ENCODE measurements around the gene SENP5. TPM values are rescaled to one million over a fixed set of nuclear protein-coding genes. Genes with fewer than 3 reads are reported as not detected.

The SENP5 gene
- total and polyA plus RNA-seq, 2 of the 8 experiments (the other 6 are each of a cell fraction or from before 2014, with no cell fraction given) = 6.7 to 27.3 TPM

- Histone ChIP-seq H3K4me2 (ENCODE audit: insufficient read depth in 1 of 2, low read depth in 2 of 2, low read length in 2 of 2) (no peak overlapping the region), H2BK15ac (ENCODE audit: low read length) (no peak overlapping the region), H2AK5ac (ENCODE audit: low read depth, low read length) (no peak overlapping the region), H3K79me2 (ENCODE audit: control insufficient read depth in 1 of 2, insufficient read depth in 2 of 2, low read length in 2 of 2) (peaks cover 11 to 81% of the 10 kb centered on the region in 2 experiments), H2BK5ac (ENCODE audit: low read depth, low read length) (no peak overlapping the region), H3K23me2 (ENCODE audit: low read depth, low read length) (peaks cover 7% of the 10 kb centered on the region; the same call in 1 of the 2 replicates), H3K9ac (replicated peaks in 1 of 4; ENCODE audit: extremely low read depth in 1 of 4, low read depth in 3 of 4, low read length in 3 of 4) (no peak overlapping the region), H3K36me3 (ENCODE audit: control insufficient read depth in 2 of 4, insufficient read depth in 4 of 4, low read length in 3 of 4) (no peaks in the 10 kb centered on the region; a peak in 1 of 8 replicates), H2BK20ac (ENCODE audit: low read length) (no peak overlapping the region), H3K14ac (ENCODE audit: insufficient read length) (no peak overlapping the region), H2BK120ac (replicated peaks; ENCODE audit: low read depth, low read length) (no peak overlapping the region), H3K18ac (ENCODE audit: extremely low read depth, low read length) (no peak overlapping the region), H4K91ac (replicated peaks; ENCODE audit: insufficient read length, low read length) (no peak overlapping the region), H4K8ac (ENCODE audit: extremely low read depth, insufficient read depth, low read length) (no peak overlapping the region), H4K20me1 (replicated peaks in 1 of 2; ENCODE audit: control insufficient read depth in 1 of 2, insufficient read depth in 2 of 2, low read length in 2 of 2) (peaks cover 0 to 17% of the 10 kb centered on the region in 2 experiments), H3K9me3 (ENCODE audit: insufficient read depth in 2 of 2, low read depth in 1 of 2, low read length in 1 of 2) (no peaks in the 10 kb centered on the region), H4K5ac (ENCODE audit: insufficient read length, low read depth, low read length) (no peak overlapping the region), H2AFZ (ENCODE audit: low read length) (no peak overlapping the region), H3K4me3 (ENCODE audit: extremely low read depth in 1 of 4, insufficient read depth in 2 of 4, low read depth in 3 of 4, low read length in 4 of 4) (no peak overlapping the region), H3K27me3 (replicated peaks in 1 of 4; ENCODE audit: control insufficient read depth in 3 of 4, extremely low read depth in 1 of 4, insufficient read depth in 3 of 4, low read length in 3 of 4) (no peaks in the 10 kb centered on the region), H3K4me1 (replicated peaks in 1 of 4; ENCODE audit: control insufficient read depth in 3 of 4, insufficient read depth in 4 of 4, low read length in 3 of 4) (peaks cover 0 to 4% (median 0%) of the 10 kb centered on the region in 4 experiments; a peak in 3 of 7 replicates), H2BK12ac (ENCODE audit: low read depth, low read length) (no peak overlapping the region), H3K4ac (replicated peaks; ENCODE audit: insufficient read length, low read depth, low read length) (no peak overlapping the region), H3K27ac (ENCODE audit: low read depth, low read length) (no peak overlapping the region), H3K23ac (ENCODE audit: insufficient read length) (no peak overlapping the region), H3K56ac (replicated peaks; ENCODE audit: insufficient read length, low read depth, low read length) (no peak overlapping the region), H3K79me1 (ENCODE audit: low read depth, low read length) (peaks cover 5% of the 10 kb centered on the region; the same call in 1 of the 2 replicates)
- 92% methylated on average over 4 of the region's 4 CpGs; no CpG with 5 or more reads in 1 of the 2 experiments for WGBS, 2 experiments (ENCODE audit: extremely low coverage in 1 of 2, insufficient coverage in 1 of 2, insufficient read length in 1 of 2, insufficient replicate concordance in 2 of 2, low coverage in 1 of 2, low lambda C conversion rate in 2 of 2, missing lambda C conversion rate in 1 of 2)
- DNase-seq (ENCODE audit: low read depth in 1 of 2, low spot score in 2 of 2) = no peak
- CTCF ChIA-PET (ENCODE audit: partially characterized antibody) = no interaction called here
- POLR2A ChIA-PET (ENCODE audit: partially characterized antibody) = interaction anchor here (0.6 to 0.8 kb wide), 2 partner anchors 77 to 1106 kb away, joined by 3 read pairs; no protein-coding TSS in a partner anchor
- FAIRE-seq = no peak
- TF ChIP-seq TCF12 (IDR thresholded peaks at IDR 0.05; ENCODE audit: low read depth, low read length) (no peak), KDM4A (IDR thresholded peaks at IDR 0.05; ENCODE audit: low read depth, low read length, severe bottlenecking) (no peak), SIRT6 (IDR thresholded peaks at IDR 0.05; ENCODE audit: low read length) (no peak), CREB1 (IDR thresholded peaks at IDR 0.05) (no peak), EZH2 (IDR thresholded peaks at IDR 0.05; ENCODE audit: low read depth, low read length, severe bottlenecking) (no peak), TAF1 (IDR thresholded peaks at IDR 0.05; ENCODE audit: low read depth, low read length) (no peak), USF2 (IDR thresholded peaks at IDR 0.05; ENCODE audit: low read length) (no peak), CTCF (IDR thresholded peaks at IDR 0.05; ENCODE audit: control extremely low read depth in 1 of 3, insufficient read depth in 1 of 3, low read depth in 1 of 3, low read length in 3 of 3) (no peak), ZNF274 (IDR thresholded peaks at IDR 0.05; ENCODE audit: borderline replicate concordance, extremely low read depth, low read length) (no peak), CBX8 (IDR thresholded peaks at IDR 0.05; ENCODE audit: borderline replicate concordance, low read depth, low read length) (no peak), RBBP5 (IDR thresholded peaks at IDR 0.05; ENCODE audit: borderline replicate concordance, low read depth, low read length) (no peak)
Observed at GRCh38 chr3:196872316-196872715, 4.6 kb downstream of the SENP5 start.
